Left renal pelvis (tissue), 4 donors: ENCODE measurements around the gene SCNN1A. TPM values are rescaled to one million over a fixed set of nuclear protein-coding genes. Genes with fewer than 3 reads are reported as not detected.
A peak's percentile ranks its signal among the peaks of the same experiment; 100 is the strongest.

Source experiments
- DNase-seq, 4 donors: peaks; one replicate each; pipeline ENCODE4 v3.0.0-alpha.2; 2013; ENCODE audit warnings: low read depth in 4 of 4, low spot score in 3 of 4
- polyA plus RNA-seq, 4 donors: library from polyadenylated mRNA; unstranded; fragments of 120-200 nt; gene quantifications; one replicate each; pipeline ENCODE4 v1.2.1, GENCODE V29; 2013; ENCODE audit not compliant: insufficient read length in 4 of 4

Gene SCNN1A
- polyA plus RNA-seq, result 10 to 100 TPM; 12.6 to 77.8 (median 68.9) TPM

GRCh38 chr12:6375269-6376078 is at the start of gene SCNN1A:
Gene SCNN1A (minus strand): TSS chr12:6375563. CDS start chr12:6374783, 780 bp downstream.
- DNase-seq, result no peak

DNA sequence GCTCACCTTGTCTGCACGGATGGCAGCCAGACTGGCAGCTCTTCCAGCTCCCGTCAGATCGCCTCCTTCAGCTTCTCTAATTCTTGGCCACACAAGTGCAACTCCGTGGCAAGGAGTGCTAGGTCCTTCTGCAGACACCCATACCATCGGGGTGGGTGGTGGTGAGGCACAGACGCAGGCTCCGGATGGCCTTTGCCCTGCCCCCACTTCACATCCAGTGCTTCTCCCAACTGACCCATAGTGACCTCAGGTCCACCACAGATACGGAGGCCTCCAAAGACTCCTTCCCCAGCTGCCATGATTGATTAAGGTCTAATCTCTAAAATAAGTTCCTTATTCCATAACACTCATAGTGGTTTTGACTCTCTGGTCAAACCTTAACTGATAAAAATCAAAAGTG is 49.5 kb upstream of the SCNN1A start:
- DNase-seq, result no peak

DNA sequence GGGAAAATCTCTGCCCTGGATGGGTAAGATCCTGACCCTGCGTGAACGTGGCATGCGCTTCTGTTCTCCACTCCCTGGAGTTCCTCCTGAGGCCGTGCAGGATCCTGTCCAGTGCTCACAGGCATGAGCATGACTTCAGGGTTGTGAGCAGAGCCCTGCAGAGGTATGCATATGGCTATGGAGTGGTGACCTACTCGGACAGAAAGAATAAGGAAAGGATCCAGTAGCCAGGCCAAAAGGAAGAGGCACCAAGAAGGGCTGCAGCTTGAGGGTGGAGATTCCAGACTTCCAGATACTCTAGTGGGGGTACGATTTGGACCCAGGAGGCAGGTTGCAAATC is 48.6 kb upstream of the SCNN1A start:
- no peak for DNase-seq

- peak; percentile 66 to 80 (median 75) for DNase-seq
Observed at GRCh38 chr12:6423267-6424007, 48.1 kb upstream of the SCNN1A start.

DNA sequence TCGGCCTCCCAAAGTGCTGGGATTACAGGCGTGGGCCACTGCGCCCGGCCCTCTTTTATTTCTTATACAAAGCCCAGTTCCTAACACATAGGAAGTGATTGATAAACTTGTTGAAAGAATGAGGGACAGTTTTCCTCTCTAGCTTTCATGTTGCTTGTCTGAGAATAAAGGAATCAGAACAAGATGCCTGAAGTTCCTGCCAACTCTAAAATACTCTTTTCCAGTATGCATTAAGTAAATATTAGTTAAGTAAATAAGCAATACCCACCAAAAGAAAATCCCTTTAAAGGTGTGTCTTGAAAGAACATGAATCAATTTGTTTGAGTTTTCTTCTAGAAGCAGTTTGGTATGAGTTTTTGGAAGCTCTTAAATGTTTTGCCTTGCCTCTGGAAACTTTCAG is 45.0 kb upstream of the SCNN1A start:
- DNase-seq, result no peak

DNA sequence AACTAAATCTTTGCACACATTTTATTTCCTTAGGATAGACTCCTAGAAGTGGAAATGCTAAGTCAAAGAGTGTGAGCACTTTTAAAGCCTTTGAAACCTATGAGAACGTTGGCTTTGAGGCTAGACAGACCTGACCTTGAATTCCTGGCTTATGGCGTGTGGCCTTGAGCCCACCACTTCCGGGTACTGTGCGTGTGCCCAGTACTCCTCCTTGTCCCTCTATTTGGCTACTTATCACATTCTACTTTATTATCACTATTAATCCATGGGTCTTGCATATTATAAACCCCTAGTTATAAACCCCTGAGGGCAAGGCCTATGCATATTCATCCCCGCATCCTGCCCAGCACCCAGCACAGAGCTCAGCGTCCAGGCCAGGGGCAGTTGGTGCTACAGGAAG is 43.4 kb upstream of the SCNN1A start:
- DNase-seq, result no peak

DNA sequence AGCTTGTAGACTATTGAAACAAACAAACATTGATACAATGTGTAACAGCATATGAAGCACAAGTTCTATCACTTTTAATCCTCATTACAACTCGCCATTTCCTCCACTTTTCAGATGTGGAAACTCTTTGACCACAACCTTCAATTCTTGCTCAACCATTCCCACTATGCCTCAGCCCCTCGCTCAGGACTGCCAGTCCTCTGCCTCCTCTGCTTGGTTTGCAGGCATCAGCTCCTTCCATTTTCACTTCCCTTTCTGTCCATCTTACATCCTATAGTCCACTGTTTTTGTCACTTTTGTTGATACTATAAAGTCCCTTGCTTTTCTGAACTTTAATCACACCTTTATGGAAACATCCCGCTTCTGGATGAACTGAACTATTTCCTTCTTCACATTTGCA is 41.2 kb upstream of the SCNN1A start:
- no peak for DNase-seq

- DNase-seq, result no peak
Observed at GRCh38 chr12:6407236-6407954, 32.0 kb upstream of the SCNN1A start.

DNA sequence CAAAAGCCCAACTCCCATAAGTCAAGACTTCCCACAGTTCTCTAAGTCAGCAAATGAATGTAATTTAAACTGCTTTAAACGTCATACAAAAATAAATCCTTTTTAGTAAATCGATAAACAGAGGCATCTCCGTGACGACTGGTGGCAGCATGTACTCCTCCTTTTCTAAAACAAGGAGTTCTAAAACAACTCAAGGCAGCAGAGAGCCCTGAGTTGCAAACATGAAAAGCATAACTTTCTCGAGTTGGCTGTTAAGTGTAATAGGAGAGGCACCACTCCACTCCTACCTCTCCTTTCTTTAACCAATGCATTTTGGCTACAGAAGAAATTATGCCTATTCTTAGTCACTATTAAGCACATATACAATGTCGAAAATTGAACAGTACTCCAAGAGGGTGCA is 30.6 kb upstream of the SCNN1A start:
- DNase-seq, result no peak

- DNase-seq, result no peak
Observed at GRCh38 chr12:6404390-6404789, 29.0 kb upstream of the SCNN1A start.

GRCh38 chr12:6399884-6400644 is 24.7 kb upstream of the SCNN1A start:
- DNase-seq, result no peak

GRCh38 chr12:6396031-6396430 is 20.7 kb upstream of the SCNN1A start:
- no peak for DNase-seq

- DNase-seq, result no peak
Observed at GRCh38 chr12:6394398-6394797, 19.0 kb upstream of the SCNN1A start.

GRCh38 chr12:6393109-6393508 is 17.7 kb upstream of the SCNN1A start:
- no peak for DNase-seq

DNA sequence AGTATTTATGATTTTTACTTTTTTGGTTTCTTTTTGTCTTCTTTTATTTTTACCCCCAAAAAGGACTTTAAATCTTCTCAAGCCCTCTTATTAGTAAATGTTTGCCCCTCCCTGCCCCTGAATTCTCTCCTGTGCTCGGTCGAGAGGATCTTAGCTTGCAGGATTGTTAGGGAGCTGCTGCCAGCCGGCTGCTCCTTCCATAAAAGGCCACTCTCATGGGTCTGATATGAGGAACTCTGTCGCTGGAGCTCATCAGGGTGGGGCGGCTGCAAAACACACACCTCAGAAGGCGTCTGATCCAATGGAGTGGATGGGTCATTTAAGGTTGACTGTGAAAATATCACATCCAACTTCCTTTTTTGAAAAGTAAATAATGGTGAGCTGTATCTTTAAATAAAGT is 17.1 kb upstream of the SCNN1A start:
- DNase-seq, result no peak

DNA sequence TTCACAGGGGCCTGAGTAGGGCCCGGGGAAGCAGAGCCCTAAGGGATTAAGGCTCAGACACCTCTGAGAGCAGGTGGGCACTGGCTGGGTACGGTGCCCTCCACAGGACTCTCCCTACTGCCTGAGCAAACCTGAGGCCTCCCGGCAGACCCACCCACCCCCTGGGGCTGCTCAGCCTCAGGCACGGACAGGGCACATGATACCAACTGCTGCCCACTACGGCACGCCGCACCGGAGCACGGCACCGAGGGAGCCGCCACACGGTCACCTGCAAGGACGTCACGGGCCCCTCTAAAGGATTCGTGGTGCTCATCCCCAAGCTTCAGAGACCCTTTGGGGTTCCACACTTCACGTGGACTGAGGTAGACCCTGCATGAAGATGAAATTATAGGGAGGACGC is 15.7 kb upstream of the SCNN1A start:
- DNase-seq, result no peak

DNA sequence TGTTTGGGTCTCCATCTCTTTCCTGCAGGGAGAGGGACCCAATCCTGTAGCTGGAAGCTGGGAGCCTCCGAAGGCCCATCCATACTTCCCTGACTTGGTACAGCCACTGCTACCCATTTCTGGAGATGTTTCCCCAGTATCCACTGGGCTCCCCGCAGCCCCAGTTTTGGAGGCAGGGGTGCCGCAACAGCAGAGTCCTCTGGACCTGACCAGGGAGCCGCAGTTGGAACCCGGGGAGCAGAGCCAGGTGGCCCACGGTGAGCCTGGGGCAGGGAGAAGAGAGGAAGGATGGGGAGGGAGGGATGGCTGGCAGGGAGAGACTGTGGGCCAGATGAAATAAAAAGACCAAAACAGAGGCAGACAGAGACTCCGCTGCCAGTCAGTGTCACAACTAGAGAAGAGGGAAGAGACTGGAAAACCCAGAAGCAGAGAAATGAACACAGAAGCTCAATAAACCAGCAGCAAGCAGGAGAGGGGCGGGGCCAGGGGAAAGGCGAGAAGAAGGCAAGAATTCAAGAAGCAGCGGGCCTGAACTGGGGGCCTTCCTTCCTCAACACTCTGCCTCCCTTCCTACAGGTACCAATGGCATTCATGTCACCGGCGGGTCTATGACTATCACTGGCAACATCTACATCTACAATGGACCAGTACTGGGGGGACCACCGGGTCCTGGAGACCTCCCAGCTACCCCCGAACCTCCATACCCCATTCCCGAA is 14.9 kb upstream of the SCNN1A start:
- DNase-seq, result no peak

- no peak for DNase-seq
Observed at GRCh38 chr12:6387541-6387940, 12.2 kb upstream of the SCNN1A start.

- DNase-seq, result no peak
Observed at GRCh38 chr12:6386491-6386890, 11.1 kb upstream of the SCNN1A start.

DNA sequence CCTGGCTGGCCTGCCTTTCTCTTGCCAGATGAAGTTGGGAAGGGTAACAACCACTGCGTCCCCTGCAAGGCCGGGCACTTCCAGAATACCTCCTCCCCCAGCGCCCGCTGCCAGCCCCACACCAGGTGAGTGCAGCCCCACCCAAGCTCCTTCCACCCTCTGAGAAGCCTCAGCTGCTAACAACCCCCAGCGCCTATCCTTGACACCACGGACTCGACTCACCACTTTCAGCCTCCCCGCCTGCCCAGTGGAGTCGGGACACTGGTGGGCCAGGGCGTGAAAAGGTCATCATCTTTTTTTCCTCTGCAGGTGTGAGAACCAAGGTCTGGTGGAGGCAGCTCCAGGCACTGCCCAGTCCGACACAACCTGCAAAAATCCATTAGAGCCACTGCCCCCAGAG is 10.7 kb upstream of the SCNN1A start:
- DNase-seq, result no peak
